Parathyroid adenoma (tissue), 2 donors: ENCODE results near the gene SNAPC1.
"Not testable (repeated sequence)": the region's sequence is repeated elsewhere in the genome, so short reads cannot be mapped to it uniquely, and the experiment has no call there.

ENCODE experiments used
- H2AFZ ChIP-seq: fragments of 300-600 bp; sonication (generic); one replicate; pipeline ENCODE4 v1.7.0; 2017; ENCODE audit warnings: antibody characterized with exemption, mild to moderate bottlenecking
- H3K27ac ChIP-seq: fragments of 300-600 bp; sonication (generic); one replicate; pipeline ENCODE4 v1.7.0; 2017
- H3K27me3 ChIP-seq: fragments of 300-600 bp; sonication (generic); one replicate; pipeline ENCODE4 v1.7.0; 2017; ENCODE audit warnings: low read length; ENCODE audit not compliant: control insufficient read depth, insufficient read depth
- H3K36me3 ChIP-seq: fragments of 300-600 bp; sonication (generic); one replicate; pipeline ENCODE4 v1.7.0; 2017; ENCODE audit warnings: low read length; ENCODE audit not compliant: control insufficient read depth, insufficient read depth
- H3K4me1 ChIP-seq: fragments of 300-600 bp; sonication (generic); one replicate; pipeline ENCODE4 v1.7.0; 2017; ENCODE audit warnings: control low read depth
- H3K4me2 ChIP-seq: fragments of 300-600 bp; sonication (generic); one replicate; pipeline ENCODE4 v1.7.0; 2017; ENCODE audit warnings: low read length
- H3K4me3 ChIP-seq: fragments of 300-600 bp; sonication (generic); one replicate; pipeline ENCODE4 v1.7.0; 2017; ENCODE audit warnings: low read depth, low read length
- H3K79me2 ChIP-seq: fragments of 300-600 bp; sonication (generic); one replicate; pipeline ENCODE4 v1.7.0; 2017; ENCODE audit warnings: control low read depth
- H3K9ac ChIP-seq: fragments of 300-600 bp; sonication (generic); one replicate; pipeline ENCODE4 v1.7.0; 2017; ENCODE audit warnings: mild to moderate bottlenecking
- H3K9me3 ChIP-seq: fragments of 300-600 bp; sonication (generic); one replicate; pipeline ENCODE4 v1.7.0; 2017; ENCODE audit warnings: low read length; ENCODE audit not compliant: control insufficient read depth
- TF ChIP-seq, protein P1 (sequence below): fragments of 300-600 bp; sonication (generic); IDR thresholded peaks from one replicate; pipeline ENCODE4 v1.7.0; 2017; ENCODE audit warnings: antibody characterized with exemption, mild to moderate bottlenecking
- donor health status: primary hyperparathyroidism.

Gene SNAPC1

GRCh38 chr14:61751475-61751989, 10.7 kb upstream of the SNAPC1 start:
- Histone ChIP-seq H3K27ac (peak overlapping the region; percentile 29), H3K9me3 (no peaks in the 10 kb centered on the region), H3K4me1 (no peaks in the 10 kb centered on the region), H3K4me2 (peak overlapping the region; percentile 58), H3K4me3 (peak overlapping the region; percentile 52), H3K36me3 (no peaks in the 10 kb centered on the region), H3K79me2 (no peaks in the 10 kb centered on the region), H3K9ac (no peak overlapping the region), H2AFZ (peak overlapping the region; percentile 78), H3K27me3 (no peaks in the 10 kb centered on the region)
- TF ChIP-seq, protein P1, sequence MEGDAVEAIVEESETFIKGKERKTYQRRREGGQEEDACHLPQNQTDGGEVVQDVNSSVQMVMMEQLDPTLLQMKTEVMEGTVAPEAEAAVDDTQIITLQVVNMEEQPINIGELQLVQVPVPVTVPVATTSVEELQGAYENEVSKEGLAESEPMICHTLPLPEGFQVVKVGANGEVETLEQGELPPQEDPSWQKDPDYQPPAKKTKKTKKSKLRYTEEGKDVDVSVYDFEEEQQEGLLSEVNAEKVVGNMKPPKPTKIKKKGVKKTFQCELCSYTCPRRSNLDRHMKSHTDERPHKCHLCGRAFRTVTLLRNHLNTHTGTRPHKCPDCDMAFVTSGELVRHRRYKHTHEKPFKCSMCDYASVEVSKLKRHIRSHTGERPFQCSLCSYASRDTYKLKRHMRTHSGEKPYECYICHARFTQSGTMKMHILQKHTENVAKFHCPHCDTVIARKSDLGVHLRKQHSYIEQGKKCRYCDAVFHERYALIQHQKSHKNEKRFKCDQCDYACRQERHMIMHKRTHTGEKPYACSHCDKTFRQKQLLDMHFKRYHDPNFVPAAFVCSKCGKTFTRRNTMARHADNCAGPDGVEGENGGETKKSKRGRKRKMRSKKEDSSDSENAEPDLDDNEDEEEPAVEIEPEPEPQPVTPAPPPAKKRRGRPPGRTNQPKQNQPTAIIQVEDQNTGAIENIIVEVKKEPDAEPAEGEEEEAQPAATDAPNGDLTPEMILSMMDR = no peak

GRCh38 chr14:61752626-61753025, 9.6 kb upstream of the SNAPC1 start:
- H3K27ac ChIP-seq = no peak overlapping the region

DNA sequence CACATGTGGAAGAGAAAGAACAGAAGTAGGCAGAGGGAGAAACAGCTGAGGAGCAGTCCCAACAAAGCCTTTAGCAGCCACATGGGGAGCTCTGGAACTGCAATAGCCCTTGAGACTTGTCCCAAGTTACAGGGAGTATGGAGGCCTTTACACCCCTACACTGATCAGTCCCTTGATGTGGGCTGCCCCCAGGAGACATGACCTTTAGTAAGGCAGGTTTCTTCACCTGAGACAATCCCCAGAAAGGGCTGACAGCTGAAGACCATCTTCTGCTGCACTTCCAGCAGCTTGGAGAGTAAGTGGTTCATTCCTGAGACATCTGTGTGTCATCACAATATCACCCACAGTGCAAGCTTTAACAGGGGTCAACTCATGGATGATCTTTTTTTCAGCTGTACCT, 8.6 kb upstream of the SNAPC1 start:
- TF ChIP-seq, protein P1 = no peak
- Histone ChIP-seq H3K79me2 (no peaks in the 10 kb centered on the region), H3K9ac (no peak overlapping the region), H3K9me3 (no peaks in the 10 kb centered on the region), H3K27ac (no peak overlapping the region), H3K4me1 (no peaks in the 10 kb centered on the region), H3K36me3 (no peaks in the 10 kb centered on the region), H2AFZ (no peak overlapping the region), H3K4me3 (no peak overlapping the region), H3K4me2 (no peak overlapping the region), H3K27me3 (no peaks in the 10 kb centered on the region)

More at GRCh38 chr14:61752626-61753025, 9.6 kb upstream of the SNAPC1 start:
- Histone ChIP-seq H2AFZ (no peak overlapping the region), H3K4me2 (no peak overlapping the region), H3K36me3 (no peaks in the 10 kb centered on the region), H3K9ac (no peak overlapping the region), H3K27me3 (no peaks in the 10 kb centered on the region), H3K4me3 (no peak overlapping the region), H3K4me1 (no peaks in the 10 kb centered on the region), H3K79me2 (no peaks in the 10 kb centered on the region), H3K9me3 (no peaks in the 10 kb centered on the region)
- TF ChIP-seq, protein P1 = no peak

DNA sequence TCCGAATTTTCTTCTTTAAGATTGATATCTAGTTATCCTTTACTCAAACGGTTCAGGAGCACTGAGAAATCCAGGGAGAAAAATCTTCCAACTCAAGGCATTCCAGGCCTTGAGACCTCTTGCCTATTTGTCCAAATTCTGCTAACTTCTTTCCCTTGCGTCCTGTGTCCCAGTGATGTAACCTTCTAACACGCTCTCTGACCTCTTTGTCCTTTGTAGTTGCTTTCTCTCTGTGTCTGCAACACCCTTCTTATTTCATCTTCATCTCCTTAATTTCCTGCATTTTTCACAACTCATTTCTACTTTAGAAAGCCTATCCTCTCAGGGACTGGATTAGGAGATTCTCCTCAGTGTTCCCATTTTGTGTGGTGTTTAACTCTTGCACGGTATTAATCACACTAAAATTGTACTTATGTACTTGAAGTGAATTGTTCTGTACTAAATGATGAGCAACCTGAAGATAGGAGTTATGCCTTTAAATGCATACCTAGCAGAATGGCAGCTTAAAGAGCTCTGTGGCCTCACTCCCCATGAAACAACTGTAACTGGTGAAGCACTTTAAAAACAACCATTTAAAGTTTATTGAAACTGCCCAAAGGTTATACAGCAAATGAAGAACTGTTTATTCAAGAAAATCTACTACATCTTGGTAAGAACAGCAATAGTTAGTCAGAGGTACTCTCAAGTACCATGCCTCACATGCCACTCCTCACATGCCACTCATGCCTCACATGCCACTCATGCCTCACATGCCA, 7.4 kb upstream of the SNAPC1 start:
- Histone ChIP-seq H3K36me3 (no peaks in the 10 kb centered on the region), H3K9me3 (no peaks in the 10 kb centered on the region), H2AFZ (no peak overlapping the region), H3K27me3 (no peaks in the 10 kb centered on the region), H3K9ac (no peak overlapping the region), H3K4me3 (no peak overlapping the region), H3K4me2 (no peak overlapping the region), H3K79me2 (no peaks in the 10 kb centered on the region), H3K27ac (no peak overlapping the region), H3K4me1 (no peaks in the 10 kb centered on the region)
- TF ChIP-seq, protein P1 = no peak

DNA sequence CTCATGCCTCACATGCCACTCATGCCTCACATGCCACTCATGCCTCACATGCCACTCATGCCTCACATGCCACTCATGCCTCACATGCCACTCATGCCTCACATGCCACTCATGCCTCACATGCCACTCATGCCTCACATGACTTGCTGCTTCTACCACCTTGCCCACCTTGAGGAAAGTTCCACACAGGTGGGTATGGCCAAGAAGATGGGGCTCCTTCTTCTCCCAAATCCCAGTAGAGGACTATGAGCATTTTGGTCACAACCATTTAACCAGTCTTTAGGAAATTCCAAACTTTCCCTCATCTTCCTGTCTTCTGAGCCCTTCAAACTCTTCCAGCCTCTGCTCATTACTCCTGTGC, 6.9 kb upstream of the SNAPC1 start:
- not testable (repeated sequence) for H3K27me3 ChIP-seq, H2AFZ ChIP-seq, H3K27ac ChIP-seq, H3K4me1 ChIP-seq, H3K4me2 ChIP-seq, H3K79me2 ChIP-seq, H3K4me3 ChIP-seq, H3K9me3 ChIP-seq, H3K9ac ChIP-seq, H3K36me3 ChIP-seq
